Mucosa of descending colon (tissue), 3 donors: ENCODE data around the gene HOXD12. TPM values are rescaled to one million over a fixed set of nuclear protein-coding genes. Genes with fewer than 3 reads are reported as not detected.

Source experiments
- ATAC-seq: fragments of 200-7000 bp; cut with Tn5 transposase; one replicate; pipeline ENCODE4 v1.9.1; 2020; ENCODE audit warnings: mild to moderate bottlenecking, moderate library complexity
- DNase-seq, 3 donors: peaks; one replicate each; pipeline ENCODE4 v3.0.0-alpha.2; 2020
- H3K36me3 ChIP-seq: fragments of 200-600 bp; one replicate; pipeline ENCODE4 v1.8.0; 2021; ENCODE audit warnings: low read depth, mild to moderate bottlenecking
- H3K4me1 ChIP-seq: fragments of 200-600 bp; one replicate; pipeline ENCODE4 v1.8.0; 2021; ENCODE audit warnings: low read depth, mild to moderate bottlenecking
- H3K4me3 ChIP-seq: fragments of 200-600 bp; one replicate; pipeline ENCODE4 v1.8.0; 2021; ENCODE audit warnings: mild to moderate bottlenecking
- H3K9me3 ChIP-seq: fragments of 200-600 bp; one replicate; pipeline ENCODE4 v1.8.0; 2021; ENCODE audit warnings: mild to moderate bottlenecking
- intact Hi-C, 2 donors: fragments of 100-400 bp; cut with DNase I in 1 of 2; cut with micrococcal nuclease in 1 of 2; formaldehyde crosslinking; loops; one replicate each; pipeline versions ENCODE4 v1.11.0 to v1.11.1; 2022; cut with DNase I, micrococcal nuclease
- total RNA-seq, 3 donors: library from RNA; stranded (reverse); fragmentation: NEBNext Ultra II Directional in 2 of 3; extraction: Animal tissue kit (Norgen Biotek cat#: 25700) in 2 of 3; gene quantifications; one replicate each; pipeline versions ENCODE4 v1.2.1 to v1.2.4, GENCODE V29; 2021 to 2023
- TF ChIP-seq, protein P1 (sequence below): fragments of 200-600 bp; IDR thresholded peaks from one replicate; pipeline ENCODE4 v1.8.0; 2022; ENCODE audit warnings: antibody characterized with exemption, mild to moderate bottlenecking
- donor health status: DM: no; HTN: no; CAD: no; lungs with moderate emphysema.
- donor health status: DM: no; HTN: no; CAD: no.
- donor health status: DM: no; HTN: yes; CAD: no.

The HOXD12 gene
- total RNA-seq, 3 donors from 2014 or later = not detected

DNA sequence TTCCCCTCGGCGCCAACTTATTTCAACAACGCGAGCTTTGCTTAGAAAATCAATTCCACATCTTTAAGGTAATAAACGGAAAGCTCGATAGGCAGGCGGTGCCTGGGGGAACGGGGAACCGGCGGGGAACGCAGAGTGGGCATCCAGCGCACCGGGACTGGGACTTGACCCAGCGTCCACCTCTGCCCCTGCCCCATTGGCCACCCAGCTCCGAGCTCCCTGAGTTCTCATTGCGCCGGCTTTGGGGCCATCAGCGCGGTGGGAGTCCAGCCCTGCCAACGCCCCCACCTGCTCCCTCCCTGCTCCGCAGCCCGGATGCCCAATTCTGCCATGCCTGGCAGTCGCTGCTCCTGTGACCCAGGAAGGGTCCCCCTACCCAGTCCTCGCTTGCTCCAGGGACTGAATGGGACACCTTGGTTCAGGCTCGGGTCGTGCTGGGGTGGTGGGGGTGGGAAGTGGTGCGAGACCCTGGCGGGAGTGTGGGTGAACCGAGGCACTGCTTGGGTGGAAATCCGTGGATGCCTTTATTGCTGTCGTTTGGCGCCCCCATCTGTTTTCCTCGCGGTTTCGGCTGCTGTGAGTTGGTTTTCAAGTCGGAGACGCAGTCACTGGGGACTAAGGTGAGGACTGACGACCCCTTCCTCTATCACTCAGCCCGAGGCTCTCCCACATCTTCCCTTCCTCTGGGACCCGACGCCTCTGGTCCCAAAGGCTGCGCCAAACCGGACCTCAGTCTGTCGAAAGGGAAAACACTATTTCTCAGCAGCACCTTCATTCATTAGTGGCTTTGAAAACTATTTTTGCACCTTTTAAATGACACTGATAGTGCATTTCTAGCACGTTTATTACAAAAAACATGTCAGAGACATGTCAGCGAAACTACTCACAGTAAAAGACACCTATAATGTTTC, 13.5 kb upstream of the HOXD12 start:
- Histone ChIP-seq H3K9me3 (no peaks in the 10 kb centered on the region), H3K4me1 (peaks cover 23% of the 10 kb centered on the region), H3K4me3 (no peak overlapping the region), H3K36me3 (no peaks in the 10 kb centered on the region)
- intact Hi-C loops = loop anchor here in 1 of 2 donors (10.0 kb wide), 1 partner anchor 721 kb away; no protein-coding TSS in a partner anchor
- TF ChIP-seq, protein P1, sequence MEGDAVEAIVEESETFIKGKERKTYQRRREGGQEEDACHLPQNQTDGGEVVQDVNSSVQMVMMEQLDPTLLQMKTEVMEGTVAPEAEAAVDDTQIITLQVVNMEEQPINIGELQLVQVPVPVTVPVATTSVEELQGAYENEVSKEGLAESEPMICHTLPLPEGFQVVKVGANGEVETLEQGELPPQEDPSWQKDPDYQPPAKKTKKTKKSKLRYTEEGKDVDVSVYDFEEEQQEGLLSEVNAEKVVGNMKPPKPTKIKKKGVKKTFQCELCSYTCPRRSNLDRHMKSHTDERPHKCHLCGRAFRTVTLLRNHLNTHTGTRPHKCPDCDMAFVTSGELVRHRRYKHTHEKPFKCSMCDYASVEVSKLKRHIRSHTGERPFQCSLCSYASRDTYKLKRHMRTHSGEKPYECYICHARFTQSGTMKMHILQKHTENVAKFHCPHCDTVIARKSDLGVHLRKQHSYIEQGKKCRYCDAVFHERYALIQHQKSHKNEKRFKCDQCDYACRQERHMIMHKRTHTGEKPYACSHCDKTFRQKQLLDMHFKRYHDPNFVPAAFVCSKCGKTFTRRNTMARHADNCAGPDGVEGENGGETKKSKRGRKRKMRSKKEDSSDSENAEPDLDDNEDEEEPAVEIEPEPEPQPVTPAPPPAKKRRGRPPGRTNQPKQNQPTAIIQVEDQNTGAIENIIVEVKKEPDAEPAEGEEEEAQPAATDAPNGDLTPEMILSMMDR = no peak
- peak; percentile 50 to 63 (median 55) for DNase-seq
- peak; percentile 16 for ATAC-seq

DNA sequence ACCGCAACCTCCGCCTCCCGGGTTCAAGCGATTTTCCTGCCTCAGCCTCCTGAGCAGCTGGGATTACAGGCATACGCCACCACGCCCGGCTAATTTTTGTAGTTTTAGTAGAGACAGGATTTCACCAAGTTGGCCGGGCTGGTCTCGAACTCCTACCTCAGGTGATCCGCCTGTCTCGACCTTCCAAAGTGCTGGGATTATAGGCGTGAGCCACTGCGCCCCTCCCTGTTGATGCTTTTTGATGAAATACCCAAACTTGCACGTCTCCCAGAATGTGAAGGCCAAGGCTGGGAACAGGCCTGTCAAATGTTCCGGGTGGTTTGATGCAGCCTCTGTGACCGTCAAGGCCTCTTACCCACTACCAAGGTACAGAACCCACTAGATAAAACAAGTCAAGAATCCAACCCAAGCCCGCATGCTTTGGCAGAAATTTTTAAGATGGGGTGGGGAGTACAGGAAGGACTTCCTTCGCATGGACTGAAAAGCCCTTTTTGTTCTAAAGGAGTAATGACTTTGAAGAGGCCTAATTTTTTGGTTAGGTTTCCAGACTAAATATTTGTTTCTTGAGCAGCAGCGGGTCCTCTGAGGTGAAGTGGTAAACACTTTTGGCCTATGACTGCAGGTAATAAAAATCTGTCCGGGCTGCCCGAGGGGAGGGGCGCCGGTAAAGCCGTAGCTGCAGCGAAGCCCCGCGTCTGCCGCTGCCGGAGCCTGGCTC, 12.1 kb upstream of the HOXD12 start:
- H3K36me3 ChIP-seq = no peaks in the 10 kb centered on the region
- DNase-seq (no peak), ATAC-seq (no peak)
- H3K9me3 ChIP-seq = no peaks in the 10 kb centered on the region
- peaks cover 16% of the 10 kb centered on the region for H3K4me1 ChIP-seq
- no peak overlapping the region for H3K4me3 ChIP-seq
- TF ChIP-seq, protein P1 = no peak
- intact Hi-C loops = loop anchor here in 1 of 2 donors (10.0 kb wide), 1 partner anchor 723 kb away; no protein-coding TSS in a partner anchor

DNA sequence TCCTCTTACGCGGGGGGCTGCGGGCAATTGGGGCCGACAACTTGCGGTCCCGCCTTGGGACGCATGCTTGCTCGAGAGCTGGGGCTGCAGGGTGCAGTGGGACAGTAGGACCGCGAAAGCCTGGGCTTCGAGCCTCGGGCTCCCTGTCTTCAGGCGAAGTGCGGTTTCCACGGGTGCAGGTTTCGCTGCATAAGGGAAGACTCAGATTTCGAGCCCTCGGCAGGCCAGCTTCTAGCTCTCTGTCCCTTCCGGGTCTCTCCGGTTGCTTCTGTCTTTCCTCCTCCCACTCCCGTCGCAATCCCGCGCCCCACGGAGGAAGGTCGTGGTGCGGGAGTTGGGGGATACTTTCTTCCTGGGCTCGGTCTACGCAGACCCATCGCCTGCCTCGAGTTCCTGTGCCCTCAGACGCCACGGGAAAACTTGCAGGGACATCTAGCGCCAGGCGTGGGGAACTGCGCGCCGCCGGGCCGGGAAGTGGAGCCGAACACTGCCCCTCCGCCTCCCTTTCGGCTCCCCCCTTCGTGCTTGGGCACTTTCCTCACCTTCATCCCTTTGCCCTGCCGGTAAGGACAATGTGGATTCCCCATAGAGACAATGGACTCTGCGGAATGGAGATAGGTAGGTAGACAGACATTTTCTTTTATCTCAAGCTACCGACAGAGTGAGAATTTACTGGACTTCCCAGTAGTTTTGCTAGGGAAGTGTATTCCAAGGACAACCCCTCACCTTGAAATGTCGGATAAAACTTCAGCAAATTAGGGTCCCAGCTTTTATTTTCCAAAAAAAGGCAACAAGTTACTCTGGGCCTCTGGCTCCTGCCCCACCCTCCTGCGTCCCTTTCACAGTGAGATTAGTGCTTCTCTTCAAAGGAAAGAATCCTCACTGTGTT, 11.3 kb upstream of the HOXD12 start:
- intact Hi-C loops = loop anchor here in 1 of 2 donors (10.0 kb wide), 1 partner anchor 723 kb away; no protein-coding TSS in a partner anchor
- TF ChIP-seq, protein P1 = peak; percentile 63
- ATAC-seq = peak; percentile 76
- Histone ChIP-seq H3K9me3 (no peaks in the 10 kb centered on the region), H3K4me3 (no peak overlapping the region), H3K4me1 (peaks cover 18% of the 10 kb centered on the region), H3K36me3 (no peaks in the 10 kb centered on the region)
- peak; percentile 54 to 75 (median 72) for DNase-seq

DNA sequence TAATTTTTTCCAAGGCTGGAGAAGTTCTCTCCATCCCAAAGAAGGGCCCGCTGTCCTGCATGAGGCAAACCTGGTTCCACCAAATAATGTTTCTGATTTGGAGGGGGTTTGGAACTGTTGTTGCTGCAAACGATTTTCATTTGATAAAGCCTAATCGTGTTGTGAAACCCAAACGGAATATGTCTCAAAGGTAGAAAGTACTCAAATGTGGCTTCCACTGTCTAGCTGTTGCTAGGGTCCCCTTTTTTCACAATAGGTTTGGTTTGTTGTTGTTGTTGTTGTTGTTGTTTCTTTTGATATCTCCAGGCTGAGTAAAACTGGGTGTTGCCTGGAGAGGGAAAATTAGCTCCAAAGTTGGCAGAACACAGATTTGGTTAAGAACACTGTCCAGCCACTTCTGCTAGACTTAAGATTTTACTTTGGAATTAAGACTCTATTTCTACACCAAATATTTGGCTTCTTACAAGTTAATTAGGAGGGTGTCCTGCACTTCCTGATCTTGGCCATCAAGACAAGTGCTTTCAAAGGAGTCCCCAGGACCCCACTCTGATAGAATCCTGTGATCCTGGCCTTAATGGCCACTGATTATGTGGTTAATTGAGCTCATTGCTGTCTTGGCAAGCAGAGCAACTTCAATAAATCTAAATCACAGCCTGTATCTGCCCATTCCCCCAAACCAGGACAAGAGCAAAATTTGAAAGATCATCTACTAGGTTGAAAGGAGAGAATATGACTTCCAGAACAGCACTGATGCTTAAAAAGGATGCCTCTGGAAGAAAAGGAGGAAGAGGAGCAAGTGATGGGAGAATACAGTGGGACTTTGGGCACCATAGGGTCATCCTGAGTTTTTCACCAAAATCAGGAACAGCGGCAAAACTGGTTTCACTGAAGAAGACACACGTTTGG, 10.4 kb upstream of the HOXD12 start:
- TF ChIP-seq, protein P1 = no peak
- DNase-seq (no peak), ATAC-seq (no peak)
- H3K9me3 ChIP-seq = no peaks in the 10 kb centered on the region
- no peaks in the 10 kb centered on the region for H3K36me3 ChIP-seq
- H3K4me3 ChIP-seq = no peak overlapping the region
- peaks cover 21% of the 10 kb centered on the region for H3K4me1 ChIP-seq
- intact Hi-C loops = loop anchor here in 1 of 2 donors (10.0 kb wide), 1 partner anchor 724 kb away; no protein-coding TSS in a partner anchor
